HCT116 (cell line): ENCODE data around the gene EXOSC6. TPM values are rescaled to one million over a fixed set of nuclear protein-coding genes. Genes with fewer than 3 reads are reported as not detected.
"Not testable (repeated sequence)": the region's sequence is repeated elsewhere in the genome, so short reads cannot be mapped to it uniquely, and the experiment has no call there.

Experiments
- ATAC-seq: fragments of 200-7000 bp; cut with Tn5 transposase; 2 replicates; pipeline ENCODE4 v1.9.1; 2020; ENCODE audit warnings: mild to moderate bottlenecking, moderate library complexity
- BruUV-seq: library from RNA; stranded (reverse); fragments of 400-500 nt; replicated peaks from 2 replicates; lab custom pipeline; 2021; lab: Mats Ljungman, UMichigan
- CTCF ChIA-PET: fragments of 300-600 bp; sonication (Branson Sonifier 250); formaldehyde crosslinking; loops from one replicate; lab custom pipeline; 2021; ENCODE audit warnings: antibody characterized with exemption; lab: Charles Lee
- POLR2A ChIA-PET: fragments of 300-600, 350-600 bp; sonication (Branson Sonifier 250); formaldehyde crosslinking; loops from one replicate; lab custom pipeline; 2021; ENCODE audit warnings: antibody characterized with exemption; lab: Charles Lee
- RAD21 ChIA-PET, 2 experiments: fragments of 300-600 bp; sonication (Branson Sonifier 250); formaldehyde crosslinking; loops; one replicate each; lab custom pipeline; 2023; ENCODE audit warnings: low total read pairs in 2 of 2; ENCODE audit not compliant: uncharacterized antibody in 2 of 2, unreplicated experiment in 2 of 2, low non-redundant PET in 1 of 2; lab: Charles Lee
- DNase-seq: peaks from one replicate; pipeline ENCODE4 v3.0.0-alpha.2; 2010; ENCODE audit warnings: low read depth, low spot score
- H2AFZ ChIP-seq: fragments of 200-600 bp; shearing (Covaris generic), sonication (generic); 2 replicates; pipeline ENCODE4 v1.6.1; 2017; ENCODE audit warnings: low read depth, mixed run types, mixed read lengths, antibody characterized with exemption, low read length; ENCODE audit not compliant: poor library complexity, severe bottlenecking
- H3K27ac ChIP-seq: 2 replicates; pipeline ENCODE4 v1.5.1; 2012; ENCODE audit warnings: low read depth, low read length
- H3K27me3 ChIP-seq: fragments of 200-600 bp; sonication (generic); 2 replicates; pipeline ENCODE4 v1.6.1; 2016; ENCODE audit warnings: mixed run types, low read length, mixed read lengths; ENCODE audit not compliant: insufficient read depth
- H3K36me3 ChIP-seq, 2 experiments: fragments of 200-500 bp in 1 of 2; fragments of 200-600 bp in 1 of 2; sonication (Bioruptor generic) in 1 of 2; sonication (generic) in 1 of 2; 2 replicates each; pipeline versions ENCODE4 v1.5.1 to v1.6.1; 2014 to 2016; ENCODE audit warnings: low read length in 2 of 2, inconsistent platforms in 1 of 2, mixed read lengths in 1 of 2, mixed run types in 1 of 2; ENCODE audit not compliant: insufficient read depth in 2 of 2, control insufficient read depth in 1 of 2
- H3K4me1 ChIP-seq, 2 experiments: fragments of 200-600 bp in 1 of 2; sonication (generic) in 1 of 2; 2 replicates each; pipeline versions ENCODE4 v1.5.1 to v1.6.1; 2012 to 2017; ENCODE audit warnings: low read length in 2 of 2, inconsistent platforms in 1 of 2, mild to moderate bottlenecking in 1 of 2, mixed read lengths in 1 of 2, mixed run types in 1 of 2, moderate library complexity in 1 of 2; ENCODE audit not compliant: insufficient read depth in 2 of 2, control insufficient read depth in 1 of 2
- H3K4me2 ChIP-seq: fragments of 200-600 bp; sonication (generic); 2 replicates; pipeline ENCODE4 v1.6.1; 2017; ENCODE audit warnings: mixed run types, low read length, mixed read lengths
- H3K4me3 ChIP-seq, 2 experiments: fragments of 200-600 bp in 1 of 2; sonication (generic) in 1 of 2; replicated peaks in 1 of 2; 2 replicates each; pipeline ENCODE4 v1.5.1; 2011 to 2016; ENCODE audit warnings: low read length in 2 of 2, control low read depth in 1 of 2, low read depth in 1 of 2, mild to moderate bottlenecking in 1 of 2, mixed read lengths in 1 of 2, mixed run types in 1 of 2
- H3K79me2 ChIP-seq: fragments of 200-600 bp; sonication (generic); 2 replicates; pipeline ENCODE4 v1.6.1; 2017; ENCODE audit warnings: mild to moderate bottlenecking, mixed run types, low read length, moderate library complexity, mixed read lengths; ENCODE audit not compliant: insufficient read depth
- H3K9ac ChIP-seq: fragments of 200-600 bp; sonication (generic); 2 replicates; pipeline ENCODE4 v1.6.1; 2016; ENCODE audit warnings: low read length, mixed read lengths
- H3K9me2 ChIP-seq: fragments of 200-600 bp; sonication (generic), shearing (Covaris generic); 2 replicates; pipeline ENCODE4 v1.6.1; 2017; ENCODE audit warnings: mixed run types, mild to moderate bottlenecking, moderate library complexity; ENCODE audit not compliant: insufficient read depth
- H3K9me3 ChIP-seq, 2 experiments: fragments of 200-500 bp in 1 of 2; fragments of 200-600 bp in 1 of 2; sonication (Bioruptor generic) in 1 of 2; sonication (generic) in 1 of 2; 2 replicates each; pipeline ENCODE4 v1.6.1; 2014 to 2017; ENCODE audit warnings: low read length in 2 of 2, mixed read lengths in 2 of 2, inconsistent platforms in 1 of 2, low read depth in 1 of 2, mild to moderate bottlenecking in 1 of 2, mixed run types in 1 of 2, moderate library complexity in 1 of 2; ENCODE audit not compliant: control insufficient read depth in 1 of 2, insufficient read depth in 1 of 2
- H4K20me1 ChIP-seq: fragments of 200-600 bp; sonication (generic), shearing (Covaris generic); 2 replicates; pipeline ENCODE4 v1.6.1; 2017; ENCODE audit warnings: mixed run types, mild to moderate bottlenecking, moderate library complexity; ENCODE audit not compliant: insufficient read depth
- CTCF ChIP-seq, 3 experiments: fragments of 200-600 bp in 1 of 3; sonication (generic) in 1 of 3; IDR thresholded peaks in 2 of 3; conservative IDR thresholded peaks in 1 of 3; 2 replicates each; pipeline ENCODE4 v1.5.1; 2012 to 2017; ENCODE audit warnings: low read depth in 2 of 3, low read length in 2 of 3, antibody characterized with exemption in 1 of 3, borderline replicate concordance in 1 of 3, control low read depth in 1 of 3, mild to moderate bottlenecking in 1 of 3, mixed read lengths in 1 of 3, mixed run types in 1 of 3, moderate library complexity in 1 of 3; ENCODE audit not compliant: insufficient read depth in 1 of 3
- EGR1 ChIP-seq: IDR thresholded peaks from 2 replicates; pipeline ENCODE4 v1.6.1; 2012; ENCODE audit warnings: low read depth
- EZH2phosphoT487 ChIP-seq: fragments of 200-600 bp; IDR thresholded peaks from 2 replicates; pipeline ENCODE4 v1.6.1; 2018; ENCODE audit warnings: antibody characterized with exemption, borderline replicate concordance
- FOSL1 ChIP-seq: IDR thresholded peaks from 2 replicates; pipeline ENCODE4 v1.6.1; 2012; ENCODE audit warnings: low read depth
- JUND ChIP-seq: IDR thresholded peaks from 2 replicates; pipeline ENCODE4 v1.6.1; 2012
- MAX ChIP-seq: IDR thresholded peaks from 2 replicates; pipeline ENCODE4 v1.6.1; 2012
- POLR2AphosphoS5 ChIP-seq: IDR thresholded peaks from 2 replicates; pipeline ENCODE4 v1.6.1; 2011; ENCODE audit warnings: mild to moderate bottlenecking, low read depth, low read length, moderate library complexity
- RAD21 ChIP-seq: IDR thresholded peaks from 2 replicates; pipeline ENCODE4 v1.6.1; 2012; ENCODE audit warnings: low read depth, mild to moderate bottlenecking
- TCF7L2 ChIP-seq: IDR thresholded peaks from 2 replicates; pipeline ENCODE4 v1.7.0; 2011; ENCODE audit warnings: borderline replicate concordance, inconsistent platforms; ENCODE audit not compliant: insufficient read depth, insufficient read length; ENCODE audit errors: extremely low read depth
- ZFX ChIP-seq: fragments of 450-650 bp; IDR thresholded peaks from 2 replicates; pipeline ENCODE4 v1.6.1; 2017
- ZNF274 ChIP-seq: fragments of 200-500 bp; sonication (Bioruptor generic); IDR thresholded peaks from 2 replicates; pipeline ENCODE4 v1.6.1; 2014; ENCODE audit warnings: mild to moderate bottlenecking, low read depth, low read length, inconsistent platforms
- intact Hi-C: fragments of 100-400 bp; cut with micrococcal nuclease; formaldehyde crosslinking; loops from 2 replicates; pipeline ENCODE4 v1.10.0; 2022
- total RNA-seq: library from RNA; stranded (reverse); gene quantifications from one replicate; pipeline ENCODE4 v1.2.1, GENCODE V29; 2021; ENCODE audit not compliant: unreplicated experiment

EXOSC6 gene
- total RNA-seq, 1 experiment from 2014 or later = 22.9 TPM

GRCh38 chr16:70267516-70267915 is 15.8 kb upstream of the EXOSC6 start:
- Histone ChIP-seq H3K9me3 (no peaks in the 10 kb centered on the region), H3K27me3 (no peaks in the 10 kb centered on the region), H3K4me3 (no peak overlapping the region), H3K27ac (no peak overlapping the region), H4K20me1 (no peaks in the 10 kb centered on the region), H3K9me2 (no peaks in the 10 kb centered on the region), H3K4me1 (no peaks in the 10 kb centered on the region), H3K79me2 (peaks cover 7% of the 10 kb centered on the region; the same call in 1 of the 2 replicates), H3K4me2 (no peak overlapping the region), H3K36me3 (peaks cover 48 to 66% of the 10 kb centered on the region in 2 experiments), H3K9ac (no peak overlapping the region), H2AFZ (no peak overlapping the region)
- ChIA-PET RAD21 (no interaction called here), CTCF (interaction anchor here (1.0 to 1.3 kb wide), 3 partner anchors 8 to 18 kb away, joined by 3 to 4 read pairs (median 4); no protein-coding TSS in a partner anchor), POLR2A (interaction anchor here (1.0 to 1.5 kb wide), 2 partner anchors 18 to 22 kb away, joined by 4 read pairs; partner anchors contain the start of gene AARS1)
- ATAC-seq = peak; percentile 84
- intact Hi-C loops = no loop called here
- peak; percentile 18 for DNase-seq
- BruUV-seq = no TSS peak
- TF ChIP-seq TCF7L2 (no peak), CTCF (IDR thresholded peaks at IDR 0.05 in 2 of 3, conservative IDR thresholded peaks at IDR 0.05 in 1 of 3; ENCODE audit: borderline replicate concordance in 1 of 3, insufficient read depth in 1 of 3, low read depth in 2 of 3, low read length in 2 of 3) (peak; percentile 47 to 74 (median 68); a peak in 5 of 6 replicates), EZH2phosphoT487 (no peak), EGR1 (no peak), RAD21 (peak; percentile 42), POLR2AphosphoS5 (no peak), FOSL1 (no peak), JUND (no peak), ZFX (no peak), MAX (no peak), ZNF274 (no peak)

DNA sequence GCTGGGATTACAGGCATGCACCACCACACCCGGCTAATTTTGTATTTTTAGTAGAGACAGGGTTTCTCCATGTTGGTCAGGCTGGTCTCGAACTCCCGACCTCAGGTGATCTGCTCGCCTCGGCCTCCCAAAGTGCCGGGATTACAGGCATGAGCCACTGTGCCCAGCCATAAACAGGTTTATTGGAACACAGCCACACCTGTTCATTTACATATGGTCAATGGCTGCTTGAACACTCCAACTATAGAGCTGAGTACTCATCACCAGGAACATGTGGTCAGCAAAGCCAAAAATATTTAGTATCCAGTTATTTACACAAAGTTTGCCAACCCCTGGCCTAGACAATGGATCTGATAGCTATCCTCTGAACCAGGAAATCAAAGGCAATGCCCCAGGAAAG is 8.2 kb upstream of the EXOSC6 start:
- H3K4me3 ChIP-seq, H3K9me3 ChIP-seq, RAD21 ChIA-PET, ATAC-seq, H3K9me2 ChIP-seq, BruUV-seq, H3K4me2 ChIP-seq, POLR2A ChIA-PET, H2AFZ ChIP-seq, H4K20me1 ChIP-seq, H3K9ac ChIP-seq, DNase-seq, H3K27me3 ChIP-seq, H3K27ac ChIP-seq, CTCF ChIA-PET, H3K4me1 ChIP-seq: not testable (repeated sequence)
- Histone ChIP-seq H3K79me2 (peaks cover 15% of the 10 kb centered on the region; the same call in 1 of the 2 replicates), H3K36me3 (peaks cover 62 to 70% of the 10 kb centered on the region in 2 experiments)
- intact Hi-C loops = loop anchor here (10.0 kb wide), 1 partner anchor 95 kb away; no protein-coding TSS in a partner anchor
